GM19238 (cell line): Measurements from ENCODE around the gene NEK7.
"Not testable (repeated sequence)": the region's sequence is repeated elsewhere in the genome, so short reads cannot be mapped to it uniquely, and the experiment has no call there.

Experiments
- DNase-seq: peaks from one replicate; pipeline ENCODE4 v3.0.0; 2011; ENCODE audit warnings: low spot score; ENCODE audit not compliant: insufficient read length

Gene NEK7

DNA sequence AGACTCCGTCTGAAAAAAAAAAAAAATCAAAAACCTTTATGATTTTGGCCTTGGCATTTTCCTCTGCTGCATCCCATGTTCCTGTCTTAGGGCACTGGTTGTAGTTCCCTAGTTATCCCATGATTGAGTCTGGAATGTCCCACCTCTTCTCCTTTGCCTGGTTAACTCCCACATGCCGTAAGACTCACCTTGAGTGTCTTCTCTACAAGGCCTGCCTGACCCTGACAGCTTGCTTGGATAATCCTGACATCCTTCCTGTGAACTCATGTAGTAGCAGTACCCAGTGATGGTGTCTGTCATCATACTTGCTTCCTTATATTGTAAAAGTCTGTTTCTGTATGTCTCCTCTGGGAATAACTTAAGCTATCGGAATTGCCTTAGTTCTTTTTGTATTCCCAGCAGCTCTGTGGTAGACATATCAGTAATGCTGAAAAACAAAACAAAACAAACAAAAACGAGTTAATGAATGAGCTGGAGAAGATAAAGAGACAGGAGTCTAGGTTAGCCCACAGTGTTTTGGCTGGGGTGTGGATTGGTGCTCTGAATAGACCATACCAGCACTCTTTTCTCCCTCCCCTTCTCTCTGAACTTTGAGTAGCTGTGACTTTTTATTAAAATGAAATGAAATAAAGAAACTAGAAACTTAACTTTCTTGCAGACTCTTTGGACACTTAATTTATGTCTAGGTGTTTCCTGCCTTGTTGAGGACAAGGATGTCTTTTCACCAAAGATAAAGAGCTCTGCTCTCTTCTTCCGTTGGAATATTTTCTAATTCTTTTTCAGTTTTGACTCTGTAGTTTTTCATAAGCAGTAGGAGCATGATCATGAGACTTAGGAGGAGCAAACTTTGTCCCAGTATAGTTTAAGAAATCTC, 15.1 kb downstream of the NEK7 start:
- no peak for DNase-seq

DNA sequence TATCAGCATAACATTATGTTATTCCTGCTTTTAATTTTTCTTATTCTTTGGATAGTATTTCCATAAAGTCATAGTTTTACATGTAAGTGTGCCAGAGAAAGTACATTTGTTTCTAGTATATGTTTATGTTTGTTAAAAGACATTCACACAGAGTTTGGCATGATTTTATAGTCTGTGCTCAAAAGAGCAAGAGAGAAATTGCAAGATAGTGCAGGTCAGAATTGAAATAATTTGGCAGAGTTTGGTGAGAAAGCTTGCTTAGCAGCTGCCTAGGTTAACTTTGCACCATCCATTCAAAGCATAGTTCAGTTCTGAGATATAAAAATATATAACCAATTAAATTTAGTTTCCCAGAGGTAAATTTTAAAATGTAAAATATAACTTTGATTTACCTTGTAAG, 17.0 kb downstream of the NEK7 start:
- DNase-seq, result no peak

DNA sequence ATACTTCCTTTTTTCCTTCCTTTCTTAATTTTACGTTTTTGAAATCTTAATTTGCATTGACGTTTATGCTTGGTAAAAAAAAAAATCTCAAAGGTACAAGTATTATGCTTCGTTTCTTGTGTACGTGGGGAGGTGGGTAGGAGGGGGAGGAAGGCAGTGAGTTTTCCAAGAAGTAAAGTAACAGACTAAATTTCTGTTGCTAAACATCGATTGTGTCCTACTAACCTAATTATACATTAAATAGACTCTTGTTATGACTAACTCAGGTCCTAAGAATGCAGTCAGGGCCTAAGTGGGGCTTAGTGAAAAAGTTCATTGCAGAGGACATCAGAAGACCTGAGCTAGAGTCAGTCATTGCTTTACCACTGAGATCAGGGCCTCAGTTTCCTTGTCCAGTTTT, 17.5 kb downstream of the NEK7 start:
- DNase-seq, result no peak

GRCh38 chr1:198175423-198176170, 18.8 kb downstream of the NEK7 start:
- no peak for DNase-seq

- no peak for DNase-seq
Measured at GRCh38 chr1:198176179-198176578, 19.4 kb downstream of the NEK7 start.

DNA sequence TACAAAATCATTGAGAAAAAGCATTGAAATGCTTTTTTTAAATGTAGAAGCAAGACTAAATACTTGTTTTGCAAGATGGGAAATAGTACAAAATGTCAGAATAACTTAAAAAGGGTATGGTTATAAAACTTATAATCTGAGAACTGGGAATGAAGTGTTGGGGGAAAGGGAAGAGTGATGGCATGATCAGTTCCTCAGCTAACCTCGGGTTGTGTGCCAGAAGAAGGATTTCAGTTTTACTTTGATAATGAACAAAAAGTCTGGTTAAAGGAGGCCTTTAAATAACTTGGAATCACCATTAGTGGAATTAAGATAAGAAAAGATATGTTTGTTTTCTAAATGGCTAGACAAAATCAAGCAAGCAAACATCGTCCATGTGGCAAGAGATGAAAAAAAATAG, 20.7 kb downstream of the NEK7 start:
- no peak for DNase-seq

GRCh38 chr1:198178615-198179014, 21.8 kb downstream of the NEK7 start:
- no peak for DNase-seq

GRCh38 chr1:198179556-198179981, 22.8 kb downstream of the NEK7 start:
- DNase-seq, result no peak

GRCh38 chr1:198183605-198184004, 26.8 kb downstream of the NEK7 start:
- no peak for DNase-seq

- no peak for DNase-seq
Measured at GRCh38 chr1:198184516-198184915, 27.7 kb downstream of the NEK7 start.

GRCh38 chr1:198185146-198185545, 28.3 kb downstream of the NEK7 start:
- DNase-seq, result no peak

GRCh38 chr1:198185759-198186158, 29.0 kb downstream of the NEK7 start:
- no peak for DNase-seq

GRCh38 chr1:198186916-198187580, 30.2 kb downstream of the NEK7 start:
- DNase-seq, result no peak

DNA sequence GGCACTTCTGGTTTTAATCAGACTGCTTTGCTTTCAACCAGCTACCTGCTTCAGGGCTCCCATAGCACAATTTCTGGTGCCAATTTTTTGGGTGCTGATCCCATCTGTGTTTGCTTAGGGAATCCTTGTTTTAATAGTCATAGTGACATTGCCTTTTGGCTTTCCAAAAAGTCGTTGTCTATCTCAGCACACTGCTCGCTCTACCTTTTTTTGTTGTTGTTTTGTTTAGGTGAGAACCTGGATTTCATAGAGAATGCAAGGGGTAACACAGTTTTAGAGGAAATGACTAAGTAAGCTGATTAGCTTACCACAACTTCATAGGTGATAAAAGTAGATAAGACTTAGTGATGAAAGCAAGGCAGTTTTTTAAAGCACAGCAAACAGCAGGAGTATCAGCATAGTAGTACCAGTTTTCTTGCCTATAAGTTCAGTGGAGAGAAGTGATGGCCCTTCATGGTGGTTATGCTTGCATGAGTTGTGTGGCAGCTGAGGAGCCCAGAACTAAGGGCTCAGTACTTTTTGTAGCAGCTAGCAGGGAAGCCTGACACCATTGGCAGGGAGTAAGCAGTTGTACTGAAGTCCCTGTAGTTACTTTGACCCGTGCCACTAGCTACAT, 31.3 kb downstream of the NEK7 start:
- no peak for DNase-seq

GRCh38 chr1:198191117-198191516, 34.3 kb downstream of the NEK7 start:
- DNase-seq, result no peak

GRCh38 chr1:198193871-198194270, 37.1 kb downstream of the NEK7 start:
- not testable (repeated sequence) for DNase-seq

GRCh38 chr1:198196630-198197029, 39.8 kb downstream of the NEK7 start:
- DNase-seq, result no peak

DNA sequence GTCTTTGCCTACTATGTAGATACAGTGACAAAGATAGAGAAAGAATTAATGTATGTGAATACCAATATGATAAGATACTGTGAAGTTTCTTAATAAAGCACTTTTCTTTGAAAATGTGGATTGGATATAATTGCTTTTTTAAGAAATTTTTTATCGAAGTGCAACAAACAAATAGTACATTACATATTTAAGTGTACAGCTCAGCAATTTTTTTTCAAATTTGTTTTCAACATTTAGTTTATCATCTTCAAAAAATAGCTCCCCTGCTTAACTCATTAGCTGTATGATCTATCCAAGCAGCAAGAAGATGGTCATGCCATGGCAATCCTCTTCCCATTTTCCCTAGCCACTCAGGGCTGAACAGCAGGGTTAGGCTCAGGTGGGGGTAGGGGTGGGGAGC, 40.5 kb downstream of the NEK7 start:
- DNase-seq, result no peak

- DNase-seq, result peak; percentile 10
Measured at GRCh38 chr1:198199105-198199504, 42.3 kb downstream of the NEK7 start.

DNA sequence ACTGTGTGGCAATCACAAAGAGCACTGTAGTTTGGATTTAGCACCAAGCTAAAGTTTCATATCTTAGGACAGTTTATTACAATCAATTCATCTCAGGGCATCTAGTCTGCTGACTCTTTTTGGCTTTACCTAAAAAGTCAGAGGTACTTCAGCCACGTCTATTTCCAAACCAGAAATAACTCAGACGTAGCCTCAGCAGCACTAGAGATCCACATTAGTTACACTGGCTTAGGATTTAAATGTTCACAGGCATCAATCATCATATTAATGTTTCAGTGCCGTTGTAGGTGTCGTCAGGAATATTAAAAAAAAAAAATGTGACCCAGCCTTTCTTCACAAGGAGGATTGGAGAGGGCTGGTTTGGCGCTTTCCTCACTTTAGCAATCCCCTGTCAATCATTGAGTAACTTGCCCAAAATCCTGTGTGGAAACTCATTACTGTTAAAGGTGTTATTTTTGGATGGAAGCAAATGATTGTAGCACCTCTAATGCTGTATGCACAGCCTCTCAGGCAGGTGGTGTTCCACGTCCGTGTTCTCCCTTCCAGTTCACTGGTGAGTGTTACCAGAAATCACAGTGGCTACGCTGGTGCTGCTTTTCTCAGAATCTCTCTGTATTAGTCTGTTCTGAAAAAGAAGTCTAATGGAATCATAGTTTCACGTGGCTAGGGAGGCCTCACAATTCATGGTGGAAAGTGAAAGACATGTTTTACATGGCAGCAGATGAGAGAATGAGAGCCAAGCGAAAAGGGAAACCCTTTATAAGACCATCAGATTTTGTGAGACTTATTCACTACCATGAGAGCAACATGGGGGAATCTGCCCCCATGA, 45.4 kb downstream of the NEK7 start:
- peak; percentile 4 for DNase-seq

GRCh38 chr1:198203434-198203833, 46.6 kb downstream of the NEK7 start:
- DNase-seq, result no peak
